Stimulated activated naive CD8-positive, alpha-beta T cell treated with anti-CD3 and anti-CD28 coated beads, Interleukin-15, Interleukin-2, amounts not matched to agents 100 U/mL and 50 U/mL, for 24 hours (primary cell): ENCODE results near the gene MGAT2.
"Not testable (repeated sequence)": the region's sequence is repeated elsewhere in the genome, so short reads cannot be mapped to it uniquely, and the experiment has no call there.

Source experiments
- ATAC-seq: fragments of 150-1000 bp; cut with Tn5 transposase; one replicate; pipeline ENCODE4 v1.10.0; 2021
- DNase-seq: peaks from one replicate; pipeline ENCODE4 v3.0.0; 2021

MGAT2 gene

GRCh38 chr14:49612671-49613070, 7.9 kb upstream of the MGAT2 start:
- ATAC-seq (no peak), DNase-seq (no peak)

DNA sequence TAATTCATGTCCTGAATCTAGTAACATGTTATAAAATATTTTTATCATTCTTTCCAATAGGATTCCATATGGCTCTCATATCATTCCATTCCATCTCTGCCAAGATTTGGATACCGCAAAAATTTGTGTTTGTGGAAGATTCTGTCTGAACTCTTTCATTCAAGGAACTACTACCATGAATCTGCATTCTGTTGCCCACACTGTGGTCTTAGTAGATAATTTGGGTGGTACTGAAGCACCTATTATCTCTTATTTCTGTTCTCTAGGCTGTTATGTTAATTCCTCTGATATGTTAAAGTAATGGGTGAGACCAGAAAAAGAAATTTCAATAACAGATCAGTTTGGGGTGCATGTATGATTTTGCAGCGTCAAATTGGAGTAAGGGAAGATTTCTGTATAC, 6.4 kb upstream of the MGAT2 start:
- ATAC-seq (no peak), DNase-seq (no peak)

- no peak for DNase-seq
- ATAC-seq: no peak
These were observed 4.8 kb upstream of the MGAT2 start for GRCh38 chr14:49615776-49616175.

GRCh38 chr14:49617852-49618519, 2.6 kb upstream of the MGAT2 start:
- ATAC-seq: no peak
- DNase-seq: no peak

- DNase-seq, ATAC-seq: not testable (repeated sequence)
These were observed 1.3 kb upstream of the MGAT2 start for GRCh38 chr14:49619273-49619672.

DNA sequence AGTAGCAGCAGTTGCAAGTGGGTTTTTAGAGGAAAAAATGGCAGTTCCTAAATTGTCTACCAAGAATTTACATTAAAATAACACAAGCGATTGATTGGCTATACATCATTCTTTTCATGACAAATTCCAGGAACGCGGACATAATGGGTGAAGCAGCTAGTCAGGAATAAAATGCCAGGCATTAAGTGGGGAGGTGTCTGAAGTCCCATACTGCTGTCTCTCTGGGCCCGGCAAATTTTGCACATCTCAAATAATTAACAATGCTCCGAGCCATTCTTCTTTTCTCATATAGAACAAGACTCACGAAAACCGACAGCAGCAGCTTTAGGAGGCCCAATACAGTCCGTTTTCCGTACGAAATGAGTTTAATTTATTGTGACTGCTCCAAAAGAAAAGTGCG, 869 bp upstream of the MGAT2 start:
- ATAC-seq (no peak), DNase-seq (no peak)

GRCh38 chr14:49621114-49621881, 699 bp downstream of the MGAT2 start:
- ATAC-seq: peak; percentile 28
- DNase-seq: peak; percentile 75

DNA sequence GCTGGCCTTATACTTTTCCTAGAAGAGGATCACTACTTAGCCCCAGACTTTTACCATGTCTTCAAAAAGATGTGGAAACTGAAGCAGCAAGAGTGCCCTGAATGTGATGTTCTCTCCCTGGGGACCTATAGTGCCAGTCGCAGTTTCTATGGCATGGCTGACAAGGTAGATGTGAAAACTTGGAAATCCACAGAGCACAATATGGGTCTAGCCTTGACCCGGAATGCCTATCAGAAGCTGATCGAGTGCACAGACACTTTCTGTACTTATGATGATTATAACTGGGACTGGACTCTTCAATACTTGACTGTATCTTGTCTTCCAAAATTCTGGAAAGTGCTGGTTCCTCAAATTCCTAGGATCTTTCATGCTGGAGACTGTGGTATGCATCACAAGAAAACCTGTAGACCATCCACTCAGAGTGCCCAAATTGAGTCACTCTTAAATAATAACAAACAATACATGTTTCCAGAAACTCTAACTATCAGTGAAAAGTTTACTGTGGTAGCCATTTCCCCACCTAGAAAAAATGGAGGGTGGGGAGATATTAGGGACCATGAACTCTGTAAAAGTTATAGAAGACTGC, 1.5 kb downstream of the MGAT2 start:
- ATAC-seq (no peak), DNase-seq (no peak)

GRCh38 chr14:49623387-49623786, 2.8 kb downstream of the MGAT2 start:
- no peak for ATAC-seq

GRCh38 chr14:49623941-49624839, 3.6 kb downstream of the MGAT2 start:
- ATAC-seq (no peak), DNase-seq (no peak)

More at GRCh38 chr14:49623387-49623786, 2.8 kb downstream of the MGAT2 start:
- DNase-seq: no peak

GRCh38 chr14:49633640-49634546, 13.3 kb downstream of the MGAT2 start:
- DNase-seq (peak; percentile 95), ATAC-seq (peak; percentile 89)

- DNase-seq: peak; percentile 66
These were observed 14.1 kb downstream of the MGAT2 start, which contains the start of gene DNAAF2 for GRCh38 chr14:49634547-49635334. Gene DNAAF2 (minus strand): TSS chr14:49635244. CDS start chr14:49635149, 95 bp downstream.

GRCh38 chr14:49636866-49637265, 16.3 kb downstream of the MGAT2 start:
- no peak for DNase-seq
- no peak for ATAC-seq

More at GRCh38 chr14:49634547-49635334, 14.1 kb downstream of the MGAT2 start, which contains the start of gene DNAAF2:
- peak; percentile 32 for ATAC-seq

DNA sequence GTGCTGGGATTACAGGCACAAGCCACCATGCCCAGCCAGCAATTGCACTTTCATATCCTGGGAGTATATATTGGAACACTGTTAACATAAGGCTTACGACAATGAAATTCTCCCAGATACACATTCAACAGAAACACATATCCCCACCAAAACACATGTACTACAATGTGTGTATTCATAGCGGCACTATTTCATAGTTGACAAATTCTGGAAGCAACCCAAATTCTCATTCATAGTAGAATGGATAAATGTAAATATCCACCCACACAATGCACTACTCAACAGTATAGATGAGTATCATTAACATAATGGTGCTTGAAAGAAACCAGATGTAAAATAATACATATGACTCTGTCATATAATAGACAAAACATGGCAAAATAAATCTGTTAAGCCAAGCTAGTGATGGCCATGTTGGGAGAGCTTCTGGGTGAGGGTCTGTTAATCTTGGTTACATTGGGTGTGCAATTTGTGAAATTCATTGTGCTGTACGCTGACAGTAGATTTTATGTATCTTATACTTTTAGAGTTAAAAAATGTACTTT, 17.0 kb downstream of the MGAT2 start:
- DNase-seq: no peak

GRCh38 chr14:49640540-49641417, 20.2 kb downstream of the MGAT2 start:
- ATAC-seq: no peak

More for the DNA sequence above, 17.0 kb downstream of the MGAT2 start:
- no peak for ATAC-seq

GRCh38 chr14:49641697-49642129, 21.1 kb downstream of the MGAT2 start:
- ATAC-seq (no peak), DNase-seq (no peak)

More at GRCh38 chr14:49640540-49641417, 20.2 kb downstream of the MGAT2 start:
- no peak for DNase-seq

- DNase-seq (no peak), ATAC-seq (no peak)
These were observed 21.6 kb downstream of the MGAT2 start for GRCh38 chr14:49642163-49642562.

GRCh38 chr14:49653508-49653907, 32.9 kb downstream of the MGAT2 start:
- DNase-seq: no peak
- ATAC-seq: no peak

GRCh38 chr14:49654511-49654910, 33.9 kb downstream of the MGAT2 start:
- no peak for ATAC-seq
- no peak for DNase-seq
